Measurements from ENCODE around the gene GDPD4.

Gene GDPD4

GRCh38 chr11:77171885-77172665 is 129.4 kb downstream of the GDPD4 start:
- no peak for DNase-seq

- DNase-seq: no peak
Measured at GRCh38 chr11:77171254-77171653, 130.2 kb downstream of the GDPD4 start.

GRCh38 chr11:77170107-77170506 is 131.4 kb downstream of the GDPD4 start:
- no peak for DNase-seq

GRCh38 chr11:77167791-77168190 is 133.7 kb downstream of the GDPD4 start:
- no peak for DNase-seq

- DNase-seq: no peak
Measured at GRCh38 chr11:77167111-77167626, 134.3 kb downstream of the GDPD4 start.
